ENCODE measurements around the gene CENPVL1. TPM values are rescaled to one million over a fixed set of nuclear protein-coding genes. Genes with fewer than 3 reads are reported as not detected.

The CENPVL1 gene
- total RNA-seq, 4 donors from 2014 or later = not detected

GRCh38 chrX:51728202-51728601 lies 17.9 kb downstream of the CENPVL1 start:
- no peak for TF ChIP-seq CTCF (IDR thresholded peaks at IDR 0.05)
- H3K9me3 ChIP-seq = no peaks in the 10 kb centered on the region
- H3K27me3 ChIP-seq = peaks cover 4% of the 10 kb centered on the region
- H3K4me1 ChIP-seq = no peaks in the 10 kb centered on the region
- H3K4me3 ChIP-seq = no peak overlapping the region
- no peaks in the 10 kb centered on the region for H3K36me3 ChIP-seq
- no peak for DNase-seq (ENCODE audit: low spot score in 2 of 2)
- no peak overlapping the region for H3K27ac ChIP-seq

GRCh38 chrX:51737091-51737490 lies 26.8 kb downstream of the CENPVL1 start:
- Histone ChIP-seq H3K4me3 (no peak overlapping the region), H3K36me3 (no peaks in the 10 kb centered on the region), H3K9me3 (no peaks in the 10 kb centered on the region), H3K27ac (no peak overlapping the region), H3K27me3 (peaks cover 4% of the 10 kb centered on the region), H3K4me1 (no peaks in the 10 kb centered on the region)
- TF ChIP-seq EP300 (IDR thresholded peaks at IDR 0.05) = no peak
- no peak for TF ChIP-seq POLR2A (IDR thresholded peaks at IDR 0.05)
- TF ChIP-seq POLR2AphosphoS5 (IDR thresholded peaks at IDR 0.05) = no peak
- TF ChIP-seq CTCF (IDR thresholded peaks at IDR 0.05) = no peak
- no peak for DNase-seq (ENCODE audit: low spot score in 2 of 2)
- 47% methylated on average over 2 of the region's 2 CpGs for WGBS

- no peak overlapping the region for H3K27ac ChIP-seq
- no peaks in the 10 kb centered on the region for H3K4me1 ChIP-seq
- H3K4me3 ChIP-seq = peak overlapping the region; percentile 54
- H3K9me3 ChIP-seq = no peaks in the 10 kb centered on the region
- no peaks in the 10 kb centered on the region for H3K36me3 ChIP-seq
- TF ChIP-seq EP300 (IDR thresholded peaks at IDR 0.05) = no peak
- no peak for TF ChIP-seq POLR2AphosphoS5 (IDR thresholded peaks at IDR 0.05)
- no peak for TF ChIP-seq CTCF (IDR thresholded peaks at IDR 0.05)
- WGBS = 66% methylated on average over 3 of the region's 3 CpGs
- H3K27me3 ChIP-seq = no peaks in the 10 kb centered on the region
- DNase-seq (ENCODE audit: low spot score in 2 of 2) = no peak
These were observed 32.3 kb downstream of the CENPVL1 start for GRCh38 chrX:51742586-51742985.

- peak; percentile 63 to 76 for DNase-seq (ENCODE audit: low spot score in 2 of 2)
- H3K27ac ChIP-seq = no peak within 1 kb of the TSS
- H3K9me3 ChIP-seq = no peaks in the 10 kb centered on the region
- 38% methylated on average over 58 of the region's 63 CpGs for WGBS
- H3K36me3 ChIP-seq = no peaks in the 10 kb centered on the region
- TF ChIP-seq CTCF (IDR thresholded peaks at IDR 0.05) (no peak), POLR2A (IDR thresholded peaks at IDR 0.05) (no peak), EP300 (IDR thresholded peaks at IDR 0.05) (no peak), POLR2AphosphoS5 (IDR thresholded peaks at IDR 0.05) (no peak)
- H3K4me3 ChIP-seq = peak within 1 kb of the TSS; percentile 54
- no peaks in the 10 kb centered on the region for H3K4me1 ChIP-seq
- H3K27me3 ChIP-seq = no peaks in the 10 kb centered on the region
These were observed 33.1 kb downstream of the CENPVL1 start, which contains the start of gene GSPT2 for GRCh38 chrX:51743179-51743957. GSPT2 (plus strand) TSS chrX:51743442; CDS start chrX:51743627, 185 bp downstream.

- Histone ChIP-seq H3K27me3 (no peaks in the 10 kb centered on the region), H3K4me3 (no peak overlapping the region), H3K36me3 (no peaks in the 10 kb centered on the region), H3K4me1 (no peaks in the 10 kb centered on the region), H3K9me3 (no peaks in the 10 kb centered on the region), H3K27ac (no peak overlapping the region)
- TF ChIP-seq EP300 (IDR thresholded peaks at IDR 0.05) (no peak), POLR2A (IDR thresholded peaks at IDR 0.05) (no peak), POLR2AphosphoS5 (IDR thresholded peaks at IDR 0.05) (no peak), CTCF (IDR thresholded peaks at IDR 0.05) (no peak)
- DNase-seq (ENCODE audit: low spot score in 2 of 2) = no peak
These were observed 37.4 kb downstream of the CENPVL1 start for GRCh38 chrX:51747671-51748070.

Data from suprapubic skin (tissue), 4 donors.